HT1080 (cell line): ENCODE data around the gene GSN. TPM values are rescaled to one million over a fixed set of nuclear protein-coding genes. Genes with fewer than 3 reads are reported as not detected.

Experiments
- DNase-seq: peaks from one replicate; pipeline ENCODE4 v3.0.0-alpha.2; 2015; ENCODE audit warnings: low read depth
- total RNA-seq: library from RNA; depleted of rRNA; stranded (reverse); fragments of >200 nt; shearing (Covaris generic); gene quantifications from 2 replicates; pipeline ENCODE4 v1.2.3, GENCODE V29; 2014; rRNA removed

GSN gene
- total RNA-seq, 1 experiment from 2014 or later: 75.8 TPM

DNA sequence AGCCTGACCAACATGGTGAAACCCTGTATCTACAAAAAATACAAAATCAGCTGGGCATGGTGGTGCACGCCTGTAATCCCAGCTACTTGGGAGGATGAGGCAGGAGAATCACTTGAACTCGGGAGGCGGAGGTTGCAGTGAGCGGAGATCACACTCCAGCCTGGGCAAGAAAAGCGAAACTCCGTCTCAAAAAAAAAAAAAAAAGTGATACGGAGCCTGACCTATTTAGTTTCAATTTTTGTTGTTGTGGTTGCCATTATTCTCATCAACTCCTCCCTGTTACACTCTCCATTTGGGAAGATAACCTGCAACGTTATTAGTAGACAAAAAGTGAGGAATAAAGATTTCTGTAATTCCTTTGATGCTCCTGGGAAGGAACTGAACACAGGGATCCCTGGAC lies 100.8 kb downstream of the GSN start:
- no peak for DNase-seq

DNA sequence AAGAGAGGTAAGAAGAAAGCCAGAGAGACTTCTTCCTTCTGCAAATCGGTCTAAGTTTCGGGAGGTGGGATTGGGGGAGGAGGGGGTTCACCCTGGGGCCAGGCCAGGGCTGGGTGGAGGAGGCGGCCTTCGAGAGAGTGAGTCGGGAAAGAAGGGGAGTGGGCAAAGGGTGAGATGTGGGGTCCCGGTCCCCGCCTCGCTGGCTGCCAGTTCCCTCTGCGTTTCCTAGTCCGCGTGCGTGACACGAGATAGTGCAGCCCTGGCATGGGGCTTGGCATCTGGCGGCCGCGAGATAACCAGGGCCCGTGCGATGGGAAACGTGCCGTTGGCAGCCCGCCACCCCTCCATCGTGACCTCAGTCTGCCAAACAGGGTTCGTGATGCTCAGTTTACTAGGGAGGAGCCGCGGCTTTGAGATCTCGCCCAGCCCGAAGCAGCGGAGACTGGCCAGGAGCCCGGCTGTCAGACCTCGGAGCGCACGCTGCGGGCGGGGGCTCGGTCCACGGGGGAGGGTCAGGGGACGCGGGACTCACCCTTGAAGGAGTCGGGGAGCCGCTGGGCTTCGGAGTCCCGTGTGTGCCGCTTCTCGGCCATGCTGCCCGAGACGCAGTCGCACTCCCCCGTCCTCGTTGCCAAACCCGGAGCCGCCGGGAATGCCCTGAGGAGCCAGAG lies 101.8 kb downstream of the GSN start, which contains the start of gene STOM:
STOM (minus strand) TSS at position 656 of the 671 bp plus-strand sequence; CDS start at position 593, 63 bp downstream.
- DNase-seq: no peak

DNA sequence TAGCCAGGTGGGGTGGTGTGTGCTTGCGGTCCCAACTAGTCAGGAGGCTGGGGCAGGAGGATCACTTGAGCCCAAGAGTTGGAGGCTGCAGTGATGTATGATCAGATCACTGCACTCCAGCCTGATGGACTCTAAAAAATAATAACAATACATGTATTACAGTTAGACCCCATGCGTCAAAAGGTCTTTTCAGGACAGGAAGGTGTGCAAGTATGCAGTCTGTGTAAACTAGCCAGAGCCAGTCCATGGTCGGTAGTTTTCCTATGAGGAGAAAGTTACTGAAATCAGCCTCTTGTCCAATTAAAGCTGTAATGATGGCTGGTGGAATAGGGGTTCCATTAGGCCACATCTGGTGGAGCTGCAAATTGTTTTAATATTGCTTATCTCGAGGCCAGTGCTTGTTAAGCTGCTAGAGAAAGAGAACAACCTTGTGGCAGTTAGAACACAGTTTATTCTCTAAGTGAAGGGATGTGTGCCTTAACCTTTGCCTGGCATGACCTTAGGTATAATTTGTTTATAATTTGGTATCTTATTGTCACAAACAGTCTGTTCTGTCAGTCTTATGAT lies 103.6 kb downstream of the GSN start:
- DNase-seq: no peak

DNA sequence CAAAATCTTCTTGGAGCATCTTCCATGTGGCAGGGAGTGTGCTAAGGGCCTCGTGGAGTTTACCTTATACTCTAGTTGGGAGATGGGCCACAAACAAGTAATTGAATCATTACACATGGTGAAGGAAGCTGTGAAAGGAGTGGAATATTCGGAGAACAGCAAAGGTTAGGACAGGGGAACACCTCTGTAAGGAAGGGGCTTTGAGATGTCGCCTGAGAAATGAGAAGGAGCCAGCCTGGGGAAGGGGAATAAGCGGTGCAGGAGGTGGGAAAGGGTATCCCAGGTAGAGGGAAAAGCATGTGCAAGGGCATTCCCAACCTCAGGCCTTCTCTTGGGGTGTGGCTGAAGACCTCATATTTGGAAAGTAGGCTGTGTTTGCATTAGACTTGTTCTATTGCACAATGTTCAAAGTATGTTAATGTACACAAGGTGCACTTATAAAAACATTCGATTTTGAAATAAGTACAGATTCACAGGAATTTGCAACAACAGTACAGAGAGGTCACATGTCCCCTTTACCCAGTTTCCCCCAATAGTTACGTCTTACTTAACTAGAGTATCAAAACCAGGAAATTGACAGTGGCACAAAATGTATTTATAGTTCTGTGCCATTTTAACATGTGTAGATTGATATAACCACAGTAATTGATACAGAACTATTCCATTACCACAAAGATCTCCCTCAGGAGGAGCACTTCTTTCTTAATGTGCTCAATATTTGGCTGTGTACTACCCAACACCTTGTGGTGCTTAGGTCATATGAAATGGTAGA lies 104.5 kb downstream of the GSN start:
- no peak for DNase-seq

DNA sequence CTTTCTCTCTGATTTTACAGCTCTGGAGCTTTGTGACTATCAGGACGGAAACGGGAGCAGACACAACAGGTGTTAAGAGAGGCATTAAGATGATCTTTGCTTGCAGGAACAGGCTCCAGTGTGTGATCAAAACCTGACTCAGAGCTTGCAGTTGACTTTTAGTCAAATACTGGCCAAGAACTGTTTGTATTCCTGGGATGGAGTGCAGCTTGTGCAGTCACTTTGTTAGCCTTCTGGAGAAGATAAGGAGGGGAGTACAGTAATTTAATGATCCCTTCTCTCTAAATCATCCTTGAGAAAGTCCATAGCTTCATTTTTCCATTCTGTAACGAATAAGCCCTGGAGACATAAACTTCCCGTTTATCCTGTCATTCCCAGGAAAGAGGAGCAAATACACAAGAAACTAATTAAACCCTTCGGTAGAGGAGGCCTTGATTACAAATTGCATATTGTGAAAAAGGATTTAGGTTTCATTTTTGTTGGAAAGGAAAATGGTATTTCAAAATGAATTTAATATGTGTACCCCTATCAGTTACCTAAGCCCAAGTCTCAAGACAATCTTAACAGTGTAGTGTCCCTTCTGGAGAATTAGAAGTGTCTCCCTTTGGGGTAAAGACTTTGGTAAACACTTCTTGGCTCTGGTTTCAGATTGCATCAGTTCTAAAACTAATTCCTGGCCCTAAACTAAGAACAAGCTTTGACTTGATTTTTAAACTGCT lies 105.2 kb downstream of the GSN start:
- DNase-seq: peak; percentile 39

DNA sequence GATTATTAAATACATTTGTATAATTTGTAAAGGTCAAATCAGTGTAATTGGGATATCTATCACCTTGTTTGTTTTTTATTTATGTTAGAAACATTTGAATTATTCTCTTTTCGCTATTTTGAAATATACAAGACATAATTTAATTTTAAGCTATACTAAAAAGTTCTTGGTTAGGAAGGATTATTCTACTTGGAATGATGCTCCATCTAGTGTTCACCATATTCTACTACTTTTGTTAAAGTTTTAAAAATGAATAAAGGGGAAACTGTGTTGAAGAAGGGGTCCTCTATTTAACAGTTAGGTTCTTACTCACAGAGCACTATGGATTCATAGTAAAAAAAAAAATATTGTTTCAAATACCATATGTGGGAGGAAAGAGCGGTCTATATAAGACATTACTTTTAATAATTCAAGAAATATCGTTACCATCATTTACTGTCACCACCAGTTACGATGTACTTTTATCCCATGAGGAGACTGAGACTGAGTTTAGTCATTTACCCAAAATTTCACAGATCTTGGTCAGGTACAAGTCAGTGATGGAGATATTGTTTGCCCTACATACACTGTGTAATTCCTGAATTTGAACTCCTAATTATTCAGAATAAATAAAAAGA lies 108.4 kb downstream of the GSN start:
- no peak for DNase-seq

DNA sequence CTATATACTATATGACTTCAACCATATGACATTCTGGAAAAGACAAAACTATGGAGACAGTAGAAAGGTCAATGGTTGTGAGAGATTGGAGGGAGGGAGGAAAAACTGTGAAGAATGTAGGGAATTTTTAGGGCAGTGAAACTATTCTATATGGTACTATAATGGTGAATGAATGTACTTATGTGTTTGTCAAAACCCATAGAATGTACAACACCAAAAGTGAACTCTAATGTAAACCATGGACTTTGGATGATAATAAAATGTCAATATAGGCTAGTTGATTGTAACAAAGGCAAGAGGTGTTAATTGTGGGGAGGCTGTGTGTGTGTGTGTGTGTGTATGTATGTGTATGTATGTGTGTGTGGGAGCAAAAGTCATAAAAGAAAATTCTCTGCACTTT lies 112.9 kb downstream of the GSN start:
- no peak for DNase-seq

Other genes starting within 250 kb of the GSN start
- 0.17 and 1.1 TPM in 2 replicates for gene C5, start 217.9 kb upstream of the GSN start, total RNA-seq
- 6.1 and 8.1 TPM in 2 replicates for gene CNTRL, start 193.2 kb upstream of the GSN start, total RNA-seq
- 20.4 and 36.1 TPM in 2 replicates for gene RAB14, start 66.3 kb upstream of the GSN start, total RNA-seq
- 3.9 and 5.4 TPM in 2 replicates for gene STOM, start 102.1 kb downstream of the GSN start, total RNA-seq
- not detected in 2 replicates for gene GGTA1, start 231.7 kb downstream of the GSN start, total RNA-seq